ENCODE results near the gene RNF125. TPM values are rescaled to one million over a fixed set of nuclear protein-coding genes. Genes with fewer than 3 reads are reported as not detected.
"Not testable (repeated sequence)": the region's sequence is repeated elsewhere in the genome, so short reads cannot be mapped to it uniquely, and the experiment has no call there.

RNF125 gene
- total RNA-seq, result 32.6 and 35.0 TPM in 2 replicates

DNA sequence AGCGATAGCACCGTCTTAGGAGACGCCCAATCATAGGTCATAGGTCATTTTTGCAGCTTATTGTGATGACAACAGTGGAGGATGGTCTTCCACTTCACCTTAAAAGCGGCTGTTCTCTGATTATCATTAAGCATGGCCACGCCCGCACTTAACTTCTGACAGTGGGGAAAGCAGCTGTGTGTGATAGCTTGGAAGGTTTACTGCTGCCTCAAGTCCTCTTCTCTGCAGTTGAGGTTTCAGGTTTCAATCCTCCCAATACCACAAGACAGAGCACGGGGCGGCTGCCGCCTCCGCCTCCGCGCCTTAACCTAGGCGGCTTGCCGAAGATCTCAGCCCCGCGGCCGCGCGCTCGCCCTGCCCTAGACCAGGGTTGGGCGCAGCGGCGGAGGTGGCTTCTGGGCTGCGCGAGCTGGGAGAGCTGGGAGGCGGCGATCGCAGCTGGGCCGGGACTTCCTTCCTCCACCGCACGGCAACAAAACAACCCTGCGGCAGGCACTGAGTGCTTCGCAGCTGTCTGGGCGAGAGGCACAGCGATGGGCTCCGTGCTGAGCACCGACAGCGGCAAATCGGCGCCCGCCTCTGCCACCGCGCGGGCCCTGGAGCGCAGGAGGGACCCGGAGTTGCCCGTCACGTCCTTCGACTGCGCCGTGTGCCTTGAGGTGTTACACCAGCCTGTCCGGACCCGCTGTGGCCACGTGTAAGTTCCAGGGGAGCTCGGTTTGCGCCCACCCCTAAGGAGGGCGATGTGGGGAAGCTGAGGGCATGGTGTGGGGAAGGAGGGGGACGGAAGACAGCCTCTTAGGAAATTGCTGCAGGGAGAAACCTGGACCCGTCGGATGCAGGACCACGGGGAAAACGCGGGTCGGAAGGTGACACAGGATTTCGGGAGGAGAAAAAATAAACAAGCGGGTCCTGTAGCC is at the start of gene RNF125:
TSS of gene RNF125 (plus strand) at position 495 of the 920 bp plus-strand sequence. CDS start at position 534, 39 bp downstream.
- Mint-ChIP-seq H3K9me3 (no peaks in the 10 kb centered on the region), H3K27me3 (peaks cover 8% of the 10 kb centered on the region), H3K4me3 (peak within 1 kb of the TSS; percentile 98), H3K36me3 (ENCODE audit: low read depth) (peaks cover 21% of the 10 kb centered on the region), H3K4me1 (peaks cover 37% of the 10 kb centered on the region), H3K27ac (peak within 1 kb of the TSS; percentile 99)
- intact Hi-C loops (cut with micrococcal nuclease), result loop anchor here (1.0 to 10.0 kb wide), 7 partner anchors 23 to 516 kb away; partner anchors contain the start of gene TRAPPC8
- DNase-seq, result peak; percentile 98

DNA sequence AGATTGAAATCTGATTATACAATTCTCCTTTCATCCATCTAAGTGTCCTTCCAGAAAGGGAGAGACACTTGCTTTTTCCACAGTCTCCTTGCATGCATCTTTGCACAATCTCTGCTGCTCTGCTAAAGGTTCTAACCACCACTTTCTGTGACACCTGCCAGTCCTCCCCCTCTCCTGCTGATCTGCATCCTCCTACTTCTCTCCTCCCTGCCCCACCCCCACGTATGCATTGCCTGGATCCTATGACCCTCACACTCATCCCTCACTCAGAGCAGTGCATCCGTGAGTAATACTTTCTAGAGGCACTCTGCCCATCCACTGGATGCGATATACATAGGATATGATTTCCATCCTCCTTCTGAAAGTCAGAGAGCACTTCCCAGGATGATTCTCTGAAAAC is 48.0 kb upstream of the RNF125 start:
- intact Hi-C loops (cut with micrococcal nuclease), result no loop called here
- Mint-ChIP-seq H3K27ac (no peak overlapping the region), H3K27me3 (peaks cover 3% of the 10 kb centered on the region), H3K4me3 (no peak overlapping the region), H3K4me1 (no peaks in the 10 kb centered on the region), H3K36me3 (ENCODE audit: low read depth) (no peaks in the 10 kb centered on the region), H3K9me3 (peaks cover 4% of the 10 kb centered on the region)
- DNase-seq, result no peak

DNA sequence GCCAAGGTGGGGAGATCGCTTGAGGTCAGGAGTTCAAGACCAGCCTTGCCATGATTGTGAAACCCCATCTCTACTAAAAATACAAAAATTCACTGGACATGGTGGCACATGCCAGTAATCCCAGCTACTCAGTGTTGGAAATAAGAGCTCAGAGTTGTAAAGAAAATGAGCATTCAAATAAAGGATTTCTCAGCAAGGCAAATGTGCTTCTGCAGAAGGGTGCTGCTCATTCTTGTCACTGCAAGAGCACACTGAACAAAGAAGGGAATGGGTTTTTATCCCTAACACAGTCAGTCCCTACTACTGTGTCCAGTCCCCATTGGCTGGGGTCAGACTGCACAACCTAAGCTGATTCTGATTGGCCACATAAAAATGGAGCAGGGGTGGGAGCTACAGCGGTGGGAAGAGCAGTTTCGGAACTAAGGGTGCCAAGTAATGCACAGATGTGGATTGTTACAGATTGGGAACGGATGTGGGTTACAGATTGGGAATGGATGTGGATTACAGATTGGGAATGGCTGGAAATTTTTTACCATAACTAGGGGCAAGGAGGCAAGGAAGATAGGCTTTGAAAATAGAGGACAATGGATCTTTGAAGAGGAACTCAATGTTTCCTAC is 44.6 kb upstream of the RNF125 start:
- DNase-seq, result no peak
- H3K27me3 Mint-ChIP-seq, result peaks cover 3% of the 10 kb centered on the region
- no peaks in the 10 kb centered on the region for H3K36me3 Mint-ChIP-seq (ENCODE audit: low read depth)
- intact Hi-C loops (cut with micrococcal nuclease), result no loop called here
- H3K4me1 Mint-ChIP-seq, result peaks cover 2% of the 10 kb centered on the region
- no peak overlapping the region for H3K27ac Mint-ChIP-seq
- no peak overlapping the region for H3K4me3 Mint-ChIP-seq
- H3K9me3 Mint-ChIP-seq, result peaks cover 15% of the 10 kb centered on the region

DNA sequence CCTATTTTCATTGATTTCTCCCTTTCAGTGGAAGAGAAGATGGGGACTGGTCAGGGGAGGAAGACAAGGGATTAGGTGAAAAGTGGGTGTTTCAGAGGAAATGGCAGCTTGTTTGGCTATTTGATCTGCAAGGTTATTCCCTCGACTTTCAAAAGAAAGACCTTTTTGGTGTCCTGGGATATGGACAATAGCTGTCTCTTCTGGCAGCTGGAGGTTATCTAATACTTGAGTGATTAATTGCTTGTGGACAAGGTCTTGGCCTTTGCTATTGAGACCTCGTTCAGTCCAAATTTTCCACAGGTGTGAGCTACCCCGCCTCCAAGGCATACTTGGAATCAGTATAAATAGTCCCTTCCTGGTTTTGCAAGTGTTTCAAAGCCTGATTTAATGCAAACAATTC is 42.4 kb upstream of the RNF125 start:
- intact Hi-C loops (cut with micrococcal nuclease), result no loop called here

DNA sequence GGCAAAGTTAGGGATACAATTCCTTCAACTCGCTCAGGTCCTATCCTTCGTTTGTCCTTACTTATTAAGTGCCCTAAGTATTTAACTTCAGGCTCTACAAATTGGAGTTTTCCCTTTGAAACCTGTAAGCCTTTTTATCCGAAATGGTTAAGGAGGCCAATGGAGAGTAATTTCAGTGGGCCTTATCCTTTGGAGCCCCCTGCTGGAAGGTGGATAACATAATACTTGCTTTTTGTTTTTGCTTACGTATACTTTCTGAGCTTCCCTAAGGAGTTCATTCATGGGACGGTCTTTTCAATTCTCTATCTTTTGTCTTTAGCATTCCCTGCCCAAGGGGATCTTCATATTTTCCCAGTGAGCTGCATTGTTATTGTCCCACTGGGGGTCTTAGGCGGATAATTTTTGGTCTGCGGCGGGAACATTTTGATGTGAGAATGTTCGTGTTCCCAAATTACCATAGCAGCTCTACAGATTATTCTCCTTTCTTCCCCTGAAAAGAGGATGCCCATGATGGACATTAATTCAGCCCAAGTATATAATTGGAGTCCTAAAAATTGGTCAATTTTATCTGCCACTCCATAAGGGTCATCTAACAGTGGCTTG is 41.3 kb upstream of the RNF125 start:
- Mint-ChIP-seq H3K27ac (no peak overlapping the region), H3K4me3 (no peak overlapping the region), H3K36me3 (ENCODE audit: low read depth) (no peaks in the 10 kb centered on the region), H3K27me3 (peaks cover 3% of the 10 kb centered on the region), H3K4me1 (peaks cover 2% of the 10 kb centered on the region), H3K9me3 (peaks cover 11% of the 10 kb centered on the region)
- peak; percentile 75 for DNase-seq
- intact Hi-C loops (cut with micrococcal nuclease), result loop anchor here (1.0 kb wide), 1 partner anchor 236 kb away; no protein-coding TSS in a partner anchor

More for the DNA sequence above, 42.4 kb upstream of the RNF125 start:
- no peak for DNase-seq
- H3K4me1 Mint-ChIP-seq, result peaks cover 2% of the 10 kb centered on the region
- H3K36me3 Mint-ChIP-seq (ENCODE audit: low read depth), result no peaks in the 10 kb centered on the region
- H3K4me3 Mint-ChIP-seq, result no peak overlapping the region
- peaks cover 3% of the 10 kb centered on the region for H3K27me3 Mint-ChIP-seq
- peaks cover 15% of the 10 kb centered on the region for H3K9me3 Mint-ChIP-seq
- no peak overlapping the region for H3K27ac Mint-ChIP-seq

DNA sequence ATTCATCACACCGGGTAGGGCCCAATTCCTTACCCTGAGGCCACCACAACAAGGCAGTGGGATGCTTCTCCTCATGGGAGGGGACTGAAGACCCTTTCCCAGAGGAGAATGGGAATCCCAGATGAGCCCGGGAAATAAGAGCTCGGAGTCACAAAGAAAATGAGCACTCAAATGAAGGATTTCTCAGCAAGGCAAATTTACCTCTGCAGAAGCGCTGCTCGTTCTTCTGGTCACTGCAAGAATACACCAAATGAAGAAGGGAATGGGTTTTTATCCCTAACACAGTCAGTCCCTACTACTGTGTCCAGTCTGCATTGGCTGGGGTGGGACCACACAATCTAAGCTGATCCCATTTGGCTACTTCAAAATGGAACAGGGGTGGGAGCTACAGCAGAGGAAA is 40.0 kb upstream of the RNF125 start:
- Mint-ChIP-seq H3K4me1 (peaks cover 2% of the 10 kb centered on the region), H3K27ac (no peak overlapping the region), H3K36me3 (ENCODE audit: low read depth) (no peaks in the 10 kb centered on the region), H3K4me3 (no peak overlapping the region), H3K27me3 (peaks cover 3% of the 10 kb centered on the region), H3K9me3 (peaks cover 11% of the 10 kb centered on the region)
- intact Hi-C loops (cut with micrococcal nuclease), result no loop called here
- no peak for DNase-seq

DNA sequence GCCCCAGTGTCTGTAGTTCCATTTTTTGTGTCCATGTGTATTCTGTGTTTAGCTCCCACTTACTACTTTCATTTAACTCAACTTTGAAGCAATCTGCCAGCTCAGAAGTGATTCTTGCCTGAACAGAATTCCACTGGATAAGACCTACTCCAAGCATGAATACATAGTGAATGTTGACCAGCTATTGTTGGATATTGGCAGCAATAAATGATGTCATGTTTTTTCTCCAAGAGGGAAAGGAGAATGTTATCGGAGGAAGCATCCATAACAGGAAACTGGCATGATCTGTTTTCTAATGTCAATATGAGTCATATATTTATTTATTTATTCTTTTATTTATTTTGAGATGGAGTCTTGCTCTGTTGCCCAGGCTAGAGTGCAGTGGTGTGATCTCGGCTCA is 38.9 kb upstream of the RNF125 start:
- Mint-ChIP-seq H3K4me3 (no peak overlapping the region), H3K9me3 (peaks cover 11% of the 10 kb centered on the region), H3K27ac (no peak overlapping the region), H3K36me3 (ENCODE audit: low read depth) (no peaks in the 10 kb centered on the region), H3K4me1 (peaks cover 5% of the 10 kb centered on the region), H3K27me3 (peaks cover 3% of the 10 kb centered on the region)
- DNase-seq, result no peak
- intact Hi-C loops (cut with micrococcal nuclease), result no loop called here

DNA sequence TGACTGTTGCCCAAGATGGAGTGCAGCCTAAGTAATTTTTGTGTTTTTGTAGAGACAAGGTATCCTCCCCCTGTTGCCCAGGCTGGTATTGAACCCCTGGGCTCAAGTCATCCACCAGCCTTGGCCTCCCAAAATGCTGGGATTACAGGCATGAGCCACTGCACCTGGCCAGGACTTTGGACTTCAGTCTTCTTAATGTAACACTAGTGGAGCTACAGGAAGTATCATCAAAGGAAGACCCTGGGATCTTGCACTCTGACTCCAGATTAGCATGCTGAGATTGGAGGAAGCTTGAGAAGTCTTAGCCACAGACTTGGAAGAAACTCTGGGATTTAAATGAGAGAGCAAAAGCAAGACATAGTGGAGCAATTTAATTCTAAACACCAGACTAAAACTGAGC is 37.8 kb upstream of the RNF125 start:
- no peak overlapping the region for H3K27ac Mint-ChIP-seq
- intact Hi-C loops (cut with micrococcal nuclease), result no loop called here

DNA sequence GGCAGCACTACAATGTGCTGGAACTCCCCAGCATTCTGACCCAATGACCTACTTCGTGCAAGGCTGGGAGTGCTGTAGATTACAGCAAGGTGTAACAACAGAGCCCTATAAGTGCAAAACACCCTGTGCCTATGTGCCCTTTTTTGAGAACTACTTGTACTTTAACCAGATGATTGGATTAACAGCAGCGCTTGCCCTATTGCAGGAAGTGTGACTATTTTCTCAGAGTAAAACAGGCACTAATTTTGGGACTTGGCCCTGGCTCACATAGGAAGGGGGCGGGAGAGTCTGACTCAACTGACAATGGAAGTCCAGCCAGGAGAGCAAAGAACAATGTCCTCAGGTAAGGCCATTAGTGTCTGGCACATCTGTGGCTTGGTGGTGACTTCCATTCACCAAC is 35.6 kb upstream of the RNF125 start:
- H3K27me3 Mint-ChIP-seq, result peaks cover 3% of the 10 kb centered on the region
- peaks cover 7% of the 10 kb centered on the region for H3K4me1 Mint-ChIP-seq
- DNase-seq, result no peak
- no peaks in the 10 kb centered on the region for H3K36me3 Mint-ChIP-seq (ENCODE audit: low read depth)
- peaks cover 5% of the 10 kb centered on the region for H3K9me3 Mint-ChIP-seq
- no peak overlapping the region for H3K27ac Mint-ChIP-seq
- intact Hi-C loops (cut with micrococcal nuclease), result no loop called here
- H3K4me3 Mint-ChIP-seq, result no peak overlapping the region

More for the DNA sequence above, 37.8 kb upstream of the RNF125 start:
- DNase-seq, result no peak
- Mint-ChIP-seq H3K4me1 (peaks cover 7% of the 10 kb centered on the region), H3K27me3 (peaks cover 3% of the 10 kb centered on the region), H3K9me3 (peaks cover 11% of the 10 kb centered on the region), H3K36me3 (ENCODE audit: low read depth) (no peaks in the 10 kb centered on the region), H3K4me3 (no peak overlapping the region)

DNA sequence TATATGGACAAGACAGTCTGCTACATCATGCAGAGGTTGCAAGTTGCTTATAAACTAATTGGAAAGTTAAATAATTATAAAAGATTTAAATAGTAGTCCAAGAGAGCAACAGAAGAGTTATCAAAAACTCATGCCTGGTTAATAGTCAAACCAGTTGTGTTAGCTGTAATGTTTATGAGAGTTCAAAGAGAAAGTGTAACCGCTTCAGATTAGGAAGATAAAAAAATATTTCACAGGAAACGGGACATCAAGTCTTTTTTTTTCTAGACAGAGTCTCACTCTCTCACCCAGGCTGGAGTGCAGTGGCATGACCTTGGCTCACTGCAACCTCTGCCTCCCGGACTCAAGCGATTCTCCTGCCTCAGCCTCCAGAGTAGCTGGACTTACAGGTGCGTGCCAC is 34.6 kb upstream of the RNF125 start:
- no peak overlapping the region for H3K27ac Mint-ChIP-seq
- H3K36me3 Mint-ChIP-seq (ENCODE audit: low read depth), result no peaks in the 10 kb centered on the region
- intact Hi-C loops (cut with micrococcal nuclease), result no loop called here

DNA sequence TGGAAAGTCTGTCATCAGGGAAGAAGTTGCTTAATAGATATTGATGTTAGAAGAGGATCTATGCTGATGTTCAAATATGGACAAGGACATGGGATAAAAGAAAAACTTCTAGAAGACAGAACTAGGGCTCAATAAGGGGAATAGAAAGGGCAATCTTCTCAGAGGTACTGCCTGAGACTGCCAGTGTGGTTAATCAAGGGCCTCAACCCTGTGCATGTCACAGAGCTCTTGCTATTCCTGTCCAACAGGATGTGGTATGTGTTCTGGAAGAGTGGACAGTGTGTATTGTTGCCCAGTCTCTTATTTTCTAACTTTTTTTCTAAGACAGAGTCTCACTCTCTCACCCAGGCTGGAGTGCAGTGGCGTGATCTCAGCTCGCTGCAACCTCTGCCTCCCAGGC is 27.8 kb upstream of the RNF125 start:
- peaks cover 4% of the 10 kb centered on the region for H3K27me3 Mint-ChIP-seq
- H3K4me3 Mint-ChIP-seq, result no peak overlapping the region
- no peak overlapping the region for H3K27ac Mint-ChIP-seq
- intact Hi-C loops (cut with micrococcal nuclease), result no loop called here
- no peaks in the 10 kb centered on the region for H3K9me3 Mint-ChIP-seq
- DNase-seq, result no peak
- H3K36me3 Mint-ChIP-seq (ENCODE audit: low read depth), result no peaks in the 10 kb centered on the region
- peaks cover 2% of the 10 kb centered on the region for H3K4me1 Mint-ChIP-seq

More for the DNA sequence above, 34.6 kb upstream of the RNF125 start:
- no peak for DNase-seq
- Mint-ChIP-seq H3K9me3 (peaks cover under 1% of the 10 kb centered on the region), H3K4me3 (no peak overlapping the region), H3K4me1 (peaks cover 5% of the 10 kb centered on the region), H3K27me3 (peaks cover 3% of the 10 kb centered on the region)

DNA sequence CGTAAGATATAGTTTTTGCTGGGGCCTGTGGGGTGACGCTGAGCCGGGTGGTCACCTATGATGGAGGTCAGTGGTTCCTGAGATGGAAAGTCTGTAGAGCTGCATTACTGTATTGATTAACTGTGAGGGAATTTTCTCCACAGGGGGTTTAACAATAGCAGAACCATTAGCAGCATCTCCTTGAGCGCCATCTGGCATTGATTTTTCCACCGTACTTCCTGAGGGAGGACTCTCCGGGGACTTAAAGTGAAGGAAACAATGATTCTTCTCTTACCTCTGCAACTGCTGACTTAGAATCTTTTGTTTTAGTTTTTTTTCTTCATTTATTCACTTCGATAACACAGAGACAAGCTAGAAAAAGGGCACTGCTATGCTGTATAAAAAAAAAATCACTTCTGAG is 22.6 kb upstream of the RNF125 start:
- DNase-seq, result no peak
- intact Hi-C loops (cut with micrococcal nuclease), result no loop called here
- no peak overlapping the region for H3K4me3 Mint-ChIP-seq
- H3K27me3 Mint-ChIP-seq, result peaks cover 11% of the 10 kb centered on the region
- no peaks in the 10 kb centered on the region for H3K36me3 Mint-ChIP-seq (ENCODE audit: low read depth)
- H3K4me1 Mint-ChIP-seq, result no peaks in the 10 kb centered on the region
- H3K27ac Mint-ChIP-seq, result no peak overlapping the region
- no peaks in the 10 kb centered on the region for H3K9me3 Mint-ChIP-seq

DNA sequence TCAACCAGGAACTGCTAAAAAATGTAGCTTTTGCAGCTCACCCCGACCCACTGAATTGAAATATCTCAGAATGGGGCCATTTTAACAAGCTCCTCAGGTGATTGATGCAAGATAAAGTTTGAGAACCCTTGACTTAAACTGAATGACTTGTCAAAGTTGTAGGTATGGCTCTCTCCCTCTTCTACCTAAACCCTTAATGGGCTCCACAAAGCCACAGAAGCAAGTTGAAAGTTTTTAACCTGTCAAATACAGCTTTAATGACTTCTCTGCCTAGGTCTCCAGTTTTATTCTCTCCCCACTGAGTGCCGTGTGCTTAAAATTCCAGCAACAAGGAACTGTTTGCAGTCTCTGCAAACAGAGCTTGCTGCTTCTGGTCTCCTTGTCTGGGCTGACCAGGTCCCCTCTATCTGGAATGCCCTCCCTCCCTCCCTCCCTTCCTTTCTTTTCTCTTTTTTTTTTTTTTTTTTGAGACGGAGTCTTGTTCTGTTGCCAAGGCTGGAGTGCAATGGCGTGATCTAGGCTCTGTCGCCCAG is 19.7 kb upstream of the RNF125 start:
- no peak overlapping the region for H3K4me3 Mint-ChIP-seq
- no peaks in the 10 kb centered on the region for H3K9me3 Mint-ChIP-seq
- intact Hi-C loops (cut with micrococcal nuclease), result no loop called here
- peaks cover 3% of the 10 kb centered on the region for H3K4me1 Mint-ChIP-seq
- H3K27ac Mint-ChIP-seq, result no peak overlapping the region
- no peak for DNase-seq
- no peaks in the 10 kb centered on the region for H3K36me3 Mint-ChIP-seq (ENCODE audit: low read depth)
- peaks cover 19% of the 10 kb centered on the region for H3K27me3 Mint-ChIP-seq

DNA sequence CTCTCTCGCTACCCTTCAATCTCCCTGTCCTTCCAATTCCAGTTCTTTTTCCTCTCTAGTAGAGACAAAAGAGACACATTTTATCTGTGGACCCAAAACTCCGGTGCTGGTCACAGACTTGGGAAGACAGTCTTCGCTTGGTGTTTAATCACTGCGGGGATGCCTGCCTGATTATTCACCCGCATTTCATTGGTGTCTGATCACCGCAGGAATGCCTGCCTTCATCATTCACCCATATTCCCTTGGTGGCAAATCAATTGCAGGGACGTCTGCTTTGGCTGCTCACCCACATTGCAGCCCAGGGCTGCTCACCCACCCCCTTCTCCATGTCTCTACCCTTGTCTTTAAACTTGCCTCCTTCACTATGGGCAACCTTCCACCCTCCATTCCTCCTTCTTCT is 17.5 kb upstream of the RNF125 start:
- intact Hi-C loops (cut with micrococcal nuclease); DNase-seq; H3K36me3 Mint-ChIP-seq (ENCODE audit: low read depth); H3K9me3 Mint-ChIP-seq; H3K4me1 Mint-ChIP-seq; H3K27ac Mint-ChIP-seq; H3K4me3 Mint-ChIP-seq: not testable (repeated sequence)
- H3K27me3 Mint-ChIP-seq, result peaks cover 15% of the 10 kb centered on the region

All from activated CD4-positive, alpha-beta T cell treated with anti-CD3 and anti-CD28 coated beads, Interleukin-2, amount 10 ng/mL, durations not matched to agents 24 days and 14 days (primary cell).